ENCODE results near the gene RBM12. TPM values are rescaled to one million over a fixed set of nuclear protein-coding genes. Genes with fewer than 3 reads are reported as not detected.

The RBM12 gene
- total and polyA plus RNA-seq, 2 of the 8 experiments (the other 6 are each of a cell fraction or from before 2014, with no cell fraction given): 187 to 214 TPM

DNA sequence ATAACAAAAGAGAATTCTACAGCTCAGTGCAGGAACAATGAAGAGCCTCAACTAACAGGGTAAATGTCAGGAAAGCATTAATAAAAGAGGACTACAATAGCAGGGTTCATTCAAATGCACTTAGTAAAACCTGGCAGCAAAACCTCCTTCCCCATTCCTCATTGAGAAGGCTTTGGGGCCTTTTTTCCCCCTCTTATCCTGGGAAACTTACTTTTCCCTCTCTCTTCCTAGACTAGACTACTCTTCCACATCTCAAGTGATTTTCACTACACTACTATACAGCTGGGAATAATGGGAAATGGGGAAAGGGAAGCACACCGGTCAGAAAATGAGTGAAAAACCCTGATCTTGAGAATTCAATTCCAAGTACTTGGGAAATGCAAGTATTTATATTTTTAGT is 44.6 kb upstream of the RBM12 start (continued):
- TF ChIP-seq ASH2L (IDR thresholded peaks at IDR 0.05; ENCODE audit: low read length): no peak
- TF ChIP-seq CREB1 (IDR thresholded peaks at IDR 0.05): no peak
